ENCODE results near the gene PLCL1.

Gene PLCL1

DNA sequence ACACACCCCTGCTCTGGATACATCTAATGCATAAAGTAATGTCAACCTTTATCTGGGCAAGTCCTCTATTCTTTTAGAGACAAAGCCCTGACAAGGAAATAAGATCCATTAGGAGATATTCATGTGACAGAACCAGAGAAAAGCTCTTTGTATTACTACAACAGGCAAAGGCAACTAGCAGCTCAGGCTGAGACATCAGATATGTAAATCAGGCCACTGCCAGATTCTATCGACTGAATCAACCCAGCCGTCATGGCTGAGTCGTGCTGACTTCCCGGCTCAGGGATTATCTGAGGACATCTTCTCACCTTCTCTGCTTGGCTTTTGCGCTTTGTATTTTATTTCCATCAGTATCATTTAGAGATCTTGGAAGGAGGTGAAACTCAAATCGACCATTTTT lies 294.5 kb downstream of the PLCL1 start:
- no peak for DNase-seq (ENCODE audit: low read depth in 1 of 2, low spot score in 1 of 2)
- H3K4me3 ChIP-seq (replicated peaks; ENCODE audit: insufficient read depth, low read length): no peak overlapping the region
- H3K27ac ChIP-seq (replicated peaks): no peak overlapping the region
- no peak for TF ChIP-seq SPI1 (IDR thresholded peaks at IDR 0.05; ENCODE audit: borderline replicate concordance, low read depth)
- TF ChIP-seq POLR2AphosphoS5 (IDR thresholded peaks at IDR 0.05; ENCODE audit: low read depth): no peak
- TF ChIP-seq GABPA (IDR thresholded peaks at IDR 0.05; ENCODE audit: low read depth): no peak
- TF ChIP-seq, protein P1, sequence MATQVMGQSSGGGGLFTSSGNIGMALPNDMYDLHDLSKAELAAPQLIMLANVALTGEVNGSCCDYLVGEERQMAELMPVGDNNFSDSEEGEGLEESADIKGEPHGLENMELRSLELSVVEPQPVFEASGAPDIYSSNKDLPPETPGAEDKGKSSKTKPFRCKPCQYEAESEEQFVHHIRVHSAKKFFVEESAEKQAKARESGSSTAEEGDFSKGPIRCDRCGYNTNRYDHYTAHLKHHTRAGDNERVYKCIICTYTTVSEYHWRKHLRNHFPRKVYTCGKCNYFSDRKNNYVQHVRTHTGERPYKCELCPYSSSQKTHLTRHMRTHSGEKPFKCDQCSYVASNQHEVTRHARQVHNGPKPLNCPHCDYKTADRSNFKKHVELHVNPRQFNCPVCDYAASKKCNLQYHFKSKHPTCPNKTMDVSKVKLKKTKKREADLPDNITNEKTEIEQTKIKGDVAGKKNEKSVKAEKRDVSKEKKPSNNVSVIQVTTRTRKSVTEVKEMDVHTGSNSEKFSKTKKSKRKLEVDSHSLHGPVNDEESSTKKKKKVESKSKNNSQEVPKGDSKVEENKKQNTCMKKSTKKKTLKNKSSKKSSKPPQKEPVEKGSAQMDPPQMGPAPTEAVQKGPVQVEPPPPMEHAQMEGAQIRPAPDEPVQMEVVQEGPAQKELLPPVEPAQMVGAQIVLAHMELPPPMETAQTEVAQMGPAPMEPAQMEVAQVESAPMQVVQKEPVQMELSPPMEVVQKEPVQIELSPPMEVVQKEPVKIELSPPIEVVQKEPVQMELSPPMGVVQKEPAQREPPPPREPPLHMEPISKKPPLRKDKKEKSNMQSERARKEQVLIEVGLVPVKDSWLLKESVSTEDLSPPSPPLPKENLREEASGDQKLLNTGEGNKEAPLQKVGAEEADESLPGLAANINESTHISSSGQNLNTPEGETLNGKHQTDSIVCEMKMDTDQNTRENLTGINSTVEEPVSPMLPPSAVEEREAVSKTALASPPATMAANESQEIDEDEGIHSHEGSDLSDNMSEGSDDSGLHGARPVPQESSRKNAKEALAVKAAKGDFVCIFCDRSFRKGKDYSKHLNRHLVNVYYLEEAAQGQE (IDR thresholded peaks at IDR 0.05; ENCODE audit: insufficient replicate concordance, low read depth): no peak
- TF ChIP-seq, protein P2, sequence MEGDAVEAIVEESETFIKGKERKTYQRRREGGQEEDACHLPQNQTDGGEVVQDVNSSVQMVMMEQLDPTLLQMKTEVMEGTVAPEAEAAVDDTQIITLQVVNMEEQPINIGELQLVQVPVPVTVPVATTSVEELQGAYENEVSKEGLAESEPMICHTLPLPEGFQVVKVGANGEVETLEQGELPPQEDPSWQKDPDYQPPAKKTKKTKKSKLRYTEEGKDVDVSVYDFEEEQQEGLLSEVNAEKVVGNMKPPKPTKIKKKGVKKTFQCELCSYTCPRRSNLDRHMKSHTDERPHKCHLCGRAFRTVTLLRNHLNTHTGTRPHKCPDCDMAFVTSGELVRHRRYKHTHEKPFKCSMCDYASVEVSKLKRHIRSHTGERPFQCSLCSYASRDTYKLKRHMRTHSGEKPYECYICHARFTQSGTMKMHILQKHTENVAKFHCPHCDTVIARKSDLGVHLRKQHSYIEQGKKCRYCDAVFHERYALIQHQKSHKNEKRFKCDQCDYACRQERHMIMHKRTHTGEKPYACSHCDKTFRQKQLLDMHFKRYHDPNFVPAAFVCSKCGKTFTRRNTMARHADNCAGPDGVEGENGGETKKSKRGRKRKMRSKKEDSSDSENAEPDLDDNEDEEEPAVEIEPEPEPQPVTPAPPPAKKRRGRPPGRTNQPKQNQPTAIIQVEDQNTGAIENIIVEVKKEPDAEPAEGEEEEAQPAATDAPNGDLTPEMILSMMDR (IDR thresholded peaks at IDR 0.05; ENCODE audit: insufficient read depth, low read length): no peak
- H3K27me3 ChIP-seq (ENCODE audit: insufficient read depth, poor library complexity, severe bottlenecking): no peaks in the 10 kb centered on the region

DNA sequence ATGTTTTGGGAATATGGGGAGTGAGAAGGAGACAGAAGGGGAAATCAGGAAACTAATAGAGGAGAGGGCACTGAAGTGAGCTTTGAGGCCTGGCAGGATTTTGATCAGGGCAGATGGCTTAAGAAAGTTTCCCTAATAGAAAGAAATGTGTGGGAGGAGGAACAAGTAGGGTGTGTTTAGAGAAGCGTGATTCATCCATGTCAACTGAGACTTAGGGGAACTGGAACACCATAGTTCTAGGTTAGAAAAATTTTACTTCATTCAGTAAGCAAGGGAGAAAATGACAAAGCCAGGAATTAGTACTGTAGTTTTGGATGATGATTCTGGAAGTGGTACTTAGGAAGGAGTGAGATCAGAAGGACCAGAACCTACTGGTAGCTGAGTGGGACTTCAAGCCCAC lies 296.0 kb downstream of the PLCL1 start:
- Histone ChIP-seq H3K27ac (replicated peaks) (no peak overlapping the region), H3K4me3 (replicated peaks; ENCODE audit: insufficient read depth, low read length) (no peak overlapping the region), H3K27me3 (ENCODE audit: insufficient read depth, poor library complexity, severe bottlenecking) (no peaks in the 10 kb centered on the region)
- TF ChIP-seq POLR2AphosphoS5 (IDR thresholded peaks at IDR 0.05; ENCODE audit: low read depth): no peak
- TF ChIP-seq SPI1 (IDR thresholded peaks at IDR 0.05; ENCODE audit: borderline replicate concordance, low read depth): no peak
- DNase-seq (ENCODE audit: low read depth in 1 of 2, low spot score in 1 of 2): no peak

DNA sequence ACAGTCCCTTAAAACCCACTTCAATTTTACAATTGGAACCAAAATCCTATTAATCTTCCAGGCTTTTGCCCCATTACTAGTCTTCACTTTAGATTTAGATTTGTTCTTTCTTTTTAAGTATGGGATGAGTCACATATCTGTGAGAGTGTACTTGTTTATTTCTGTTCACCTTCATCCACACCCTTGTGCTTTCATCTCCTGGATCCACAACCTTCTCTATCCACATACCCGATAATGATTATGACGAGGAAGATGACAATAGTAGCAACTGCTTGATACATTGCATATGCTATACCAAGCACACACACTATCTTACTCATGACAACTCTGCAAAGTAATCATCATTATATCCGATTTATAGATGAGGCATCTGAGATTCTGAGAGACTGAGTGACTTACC lies 297.3 kb downstream of the PLCL1 start:
- Histone ChIP-seq H3K27ac (replicated peaks) (no peak overlapping the region), H3K4me3 (replicated peaks; ENCODE audit: insufficient read depth, low read length) (no peak overlapping the region), H3K27me3 (ENCODE audit: insufficient read depth, poor library complexity, severe bottlenecking) (no peaks in the 10 kb centered on the region)
- no peak for TF ChIP-seq POLR2AphosphoS5 (IDR thresholded peaks at IDR 0.05; ENCODE audit: low read depth)
- TF ChIP-seq, protein P2 (IDR thresholded peaks at IDR 0.05; ENCODE audit: insufficient read depth, low read length): no peak
- TF ChIP-seq SPI1 (IDR thresholded peaks at IDR 0.05; ENCODE audit: borderline replicate concordance, low read depth): no peak
- no peak for DNase-seq (ENCODE audit: low read depth in 1 of 2, low spot score in 1 of 2)

DNA sequence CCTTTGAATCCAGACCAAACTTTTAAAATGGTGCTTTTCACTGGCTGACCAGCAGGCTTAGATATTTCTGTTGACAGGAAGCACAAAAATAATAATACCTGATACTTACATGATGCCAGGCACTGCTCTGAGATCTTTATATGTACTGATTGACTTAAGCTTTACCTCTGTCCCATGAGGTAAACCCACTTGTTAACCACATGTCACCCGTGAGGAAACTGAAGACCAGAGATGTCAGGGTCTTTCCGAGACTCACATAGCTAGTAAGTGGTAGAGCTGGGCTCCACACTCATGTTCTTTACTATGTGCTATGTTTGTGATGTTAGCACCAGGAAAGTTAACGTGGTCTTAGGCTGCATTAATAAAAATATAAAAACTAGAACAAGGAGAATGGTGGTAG lies 297.7 kb downstream of the PLCL1 start:
- TF ChIP-seq POLR2AphosphoS5 (IDR thresholded peaks at IDR 0.05; ENCODE audit: low read depth): no peak
- TF ChIP-seq GABPA (IDR thresholded peaks at IDR 0.05; ENCODE audit: low read depth): no peak
- TF ChIP-seq, protein P2 (IDR thresholded peaks at IDR 0.05; ENCODE audit: insufficient read depth, low read length): no peak
- TF ChIP-seq, protein P1 (IDR thresholded peaks at IDR 0.05; ENCODE audit: insufficient replicate concordance, low read depth): no peak
- no peak for TF ChIP-seq SPI1 (IDR thresholded peaks at IDR 0.05; ENCODE audit: borderline replicate concordance, low read depth)
- Histone ChIP-seq H3K27me3 (ENCODE audit: insufficient read depth, poor library complexity, severe bottlenecking) (no peaks in the 10 kb centered on the region), H3K4me3 (replicated peaks; ENCODE audit: insufficient read depth, low read length) (no peak overlapping the region), H3K27ac (replicated peaks) (no peak overlapping the region)
- no peak for DNase-seq (ENCODE audit: low read depth in 1 of 2, low spot score in 1 of 2)

All from HL-60 (cell line).